Astrocyte of the spinal cord (primary cell): ENCODE data around the gene ARHGEF11.

Experiments used
- DNase-seq: peaks from one replicate; pipeline ENCODE4 v3.0.0; 2011; ENCODE audit warnings: low read depth, low spot score
- H3K4me3 ChIP-seq: 2 replicates; pipeline ENCODE4 v1.5.1; 2011; ENCODE audit warnings: low read depth, mild to moderate bottlenecking, low read length, moderate library complexity
- in situ Hi-C: cut with HindIII; loops from 2 replicates; pipeline ENCODE4 v1.10.0; 2017; ENCODE audit warnings: low sequenced_read_pairs
- TF ChIP-seq, protein P1 (sequence below): IDR thresholded peaks from 2 replicates; pipeline ENCODE4 v1.5.1; 2012; ENCODE audit warnings: low read depth, mild to moderate bottlenecking, low read length, inconsistent platforms

ARHGEF11 gene

DNA sequence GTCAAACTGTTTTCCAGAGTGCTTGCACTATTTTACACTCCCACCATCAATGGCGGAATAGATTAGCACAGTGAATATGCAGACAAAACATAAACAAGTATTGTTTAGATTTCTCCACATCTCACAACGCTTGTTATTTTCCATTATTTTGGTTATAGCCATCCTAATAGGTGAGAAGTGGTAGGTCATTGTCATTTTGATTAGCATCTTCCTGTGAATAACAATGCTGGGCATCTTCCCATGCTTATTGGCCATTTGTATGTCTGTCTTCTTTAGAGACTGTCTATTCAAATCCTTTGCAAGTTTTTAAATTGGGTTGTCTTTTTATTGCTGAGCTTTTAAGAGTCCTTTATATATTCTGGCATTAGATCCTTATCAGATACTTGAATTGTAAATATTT is 70.5 kb downstream of the ARHGEF11 start:
- TF ChIP-seq, protein P1, sequence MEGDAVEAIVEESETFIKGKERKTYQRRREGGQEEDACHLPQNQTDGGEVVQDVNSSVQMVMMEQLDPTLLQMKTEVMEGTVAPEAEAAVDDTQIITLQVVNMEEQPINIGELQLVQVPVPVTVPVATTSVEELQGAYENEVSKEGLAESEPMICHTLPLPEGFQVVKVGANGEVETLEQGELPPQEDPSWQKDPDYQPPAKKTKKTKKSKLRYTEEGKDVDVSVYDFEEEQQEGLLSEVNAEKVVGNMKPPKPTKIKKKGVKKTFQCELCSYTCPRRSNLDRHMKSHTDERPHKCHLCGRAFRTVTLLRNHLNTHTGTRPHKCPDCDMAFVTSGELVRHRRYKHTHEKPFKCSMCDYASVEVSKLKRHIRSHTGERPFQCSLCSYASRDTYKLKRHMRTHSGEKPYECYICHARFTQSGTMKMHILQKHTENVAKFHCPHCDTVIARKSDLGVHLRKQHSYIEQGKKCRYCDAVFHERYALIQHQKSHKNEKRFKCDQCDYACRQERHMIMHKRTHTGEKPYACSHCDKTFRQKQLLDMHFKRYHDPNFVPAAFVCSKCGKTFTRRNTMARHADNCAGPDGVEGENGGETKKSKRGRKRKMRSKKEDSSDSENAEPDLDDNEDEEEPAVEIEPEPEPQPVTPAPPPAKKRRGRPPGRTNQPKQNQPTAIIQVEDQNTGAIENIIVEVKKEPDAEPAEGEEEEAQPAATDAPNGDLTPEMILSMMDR = no peak
- no peak for DNase-seq
- no peak overlapping the region for H3K4me3 ChIP-seq
- in situ Hi-C loops = no loop called here

DNA sequence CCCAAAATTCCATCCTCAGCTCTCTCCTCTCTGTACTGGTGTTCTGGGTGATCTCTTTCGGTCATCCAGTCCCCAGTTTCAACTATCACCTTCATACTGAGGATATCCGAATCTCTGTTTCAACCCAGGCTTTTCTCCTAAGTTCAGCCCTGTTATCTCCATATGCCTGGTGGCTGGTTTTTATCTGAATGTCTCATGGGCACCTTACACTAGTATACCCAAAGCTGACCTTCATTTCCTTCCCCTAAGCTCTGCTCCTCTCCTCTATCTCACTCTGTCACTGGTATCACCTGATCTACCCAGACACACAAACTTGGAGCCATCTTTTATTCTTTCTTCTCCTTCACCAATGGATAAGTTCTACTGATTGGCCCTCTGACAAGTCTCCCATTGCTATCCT is 72.1 kb downstream of the ARHGEF11 start:
- H3K4me3 ChIP-seq = no peak overlapping the region
- in situ Hi-C loops = no loop called here
- TF ChIP-seq, protein P1 = no peak
- no peak for DNase-seq

DNA sequence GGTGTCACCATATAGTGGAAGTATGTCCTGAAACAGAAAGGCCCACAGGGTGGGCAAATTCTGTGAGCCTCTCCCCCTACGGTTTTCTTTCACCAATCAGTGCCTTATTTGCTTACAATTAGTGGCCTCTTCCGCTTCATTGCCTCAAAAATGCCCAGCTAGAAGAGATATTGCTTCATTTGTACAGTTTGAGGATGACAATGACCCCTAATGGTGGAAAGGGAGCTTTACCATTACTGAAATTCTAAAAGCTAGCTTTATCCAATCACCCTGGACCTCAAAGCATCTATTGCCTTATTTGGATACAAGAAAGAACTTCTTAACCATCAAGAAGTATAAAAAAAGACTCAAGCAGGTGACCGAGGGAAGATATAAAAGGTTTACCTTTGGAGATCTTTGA is 75.5 kb downstream of the ARHGEF11 start:
- no peak for DNase-seq
- in situ Hi-C loops = no loop called here
- no peak overlapping the region for H3K4me3 ChIP-seq
- TF ChIP-seq, protein P1 = peak; percentile 22

DNA sequence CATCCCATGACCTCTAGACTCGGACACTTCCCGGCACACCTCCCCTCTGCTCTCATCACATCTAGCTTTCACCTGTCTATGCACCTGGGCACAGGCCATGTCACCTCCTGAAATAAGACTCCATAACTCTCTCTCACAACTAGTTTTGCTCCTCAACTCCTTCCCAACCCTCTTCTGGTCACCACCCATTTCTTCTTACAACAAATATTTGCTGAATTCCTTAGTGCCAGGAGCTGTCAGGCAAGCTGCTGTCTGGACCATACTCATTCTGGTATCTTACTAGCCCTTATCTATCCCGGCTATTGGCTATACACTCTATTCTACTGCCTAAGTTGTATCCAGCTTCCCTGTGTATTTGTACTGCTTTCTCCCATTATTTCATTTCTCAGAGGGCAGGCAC is 76.0 kb downstream of the ARHGEF11 start:
- in situ Hi-C loops = no loop called here
- no peak overlapping the region for H3K4me3 ChIP-seq
- no peak for DNase-seq
- TF ChIP-seq, protein P1 = no peak

DNA sequence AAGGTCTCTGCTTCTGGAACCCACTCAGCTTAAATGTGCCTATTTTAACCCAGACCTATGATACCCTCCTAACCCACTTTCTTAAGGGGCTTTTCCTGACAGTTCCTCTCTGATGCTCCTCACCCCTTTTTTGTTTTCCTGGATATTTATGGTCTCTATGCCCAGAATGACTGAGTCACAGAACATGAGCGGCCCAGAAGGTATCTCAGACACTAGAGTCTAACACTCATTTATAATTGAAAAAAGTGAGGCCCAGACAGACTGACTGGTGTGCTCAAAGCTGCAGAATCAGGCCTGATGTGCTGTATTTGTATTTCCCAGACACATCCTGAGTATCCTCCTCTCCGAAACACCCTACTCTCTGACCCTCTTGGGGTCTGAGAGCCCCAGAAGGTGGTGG is 81.1 kb downstream of the ARHGEF11 start:
- H3K4me3 ChIP-seq = no peak overlapping the region
- TF ChIP-seq, protein P1 = no peak
- in situ Hi-C loops = no loop called here
- no peak for DNase-seq

DNA sequence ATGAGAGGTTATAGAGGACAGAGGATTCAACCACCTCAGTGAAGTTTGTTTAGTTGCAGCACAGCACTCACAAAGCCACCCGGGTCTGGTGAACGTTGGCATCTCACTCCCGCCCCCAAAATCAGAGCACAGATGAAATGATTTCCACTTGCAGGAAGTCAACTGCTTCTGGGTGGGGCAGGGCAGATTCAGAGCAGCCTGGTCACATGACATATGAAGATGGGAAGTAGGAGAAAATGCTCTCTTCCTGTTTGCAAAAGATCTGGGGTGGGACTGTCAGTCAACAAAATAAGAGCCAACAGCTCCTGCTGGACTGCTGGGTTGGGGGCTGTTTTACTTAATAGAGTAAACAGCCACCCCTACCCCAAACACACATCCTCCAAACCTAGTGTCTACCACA is 81.9 kb downstream of the ARHGEF11 start:
- in situ Hi-C loops = no loop called here
- DNase-seq = no peak
- H3K4me3 ChIP-seq = no peak overlapping the region
- TF ChIP-seq, protein P1 = no peak

DNA sequence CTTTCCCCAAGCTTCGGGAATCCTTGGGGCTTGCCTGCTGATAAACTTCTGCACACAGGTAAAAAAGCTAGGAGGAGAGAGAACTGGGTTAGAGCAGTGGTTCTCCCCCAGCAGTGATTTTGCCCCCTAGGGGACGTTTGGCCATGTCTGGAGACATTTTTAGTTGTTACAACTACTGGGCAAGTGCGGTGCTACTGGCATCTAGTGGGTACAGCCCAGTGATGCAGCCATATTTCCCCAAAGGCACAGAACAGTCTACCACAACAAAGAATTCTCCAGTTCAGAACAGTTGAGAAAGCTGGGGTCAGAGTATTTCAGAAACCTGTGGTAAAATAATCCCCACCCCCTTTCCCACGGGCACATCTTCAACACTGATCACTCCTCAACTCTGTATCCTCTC is 83.8 kb downstream of the ARHGEF11 start:
- H3K4me3 ChIP-seq = no peak overlapping the region
- in situ Hi-C loops = no loop called here
- TF ChIP-seq, protein P1 = peak; percentile 25
- no peak for DNase-seq
